HepG2 (cell line): ENCODE measurements around the gene TOP2A. TPM values are rescaled to one million over a fixed set of nuclear protein-coding genes. Genes with fewer than 3 reads are reported as not detected.
A peak's percentile ranks its signal among the peaks of the same experiment; 100 is the strongest.

Source experiments
- BCL3 ChIP-seq: sonication (generic); formaldehyde crosslinking; IDR thresholded peaks from 2 replicates; pipeline ENCODE4 v1.5.1; 2020; ENCODE audit warnings: mild to moderate bottlenecking, missing genetic modification reagents, moderate library complexity
- CEBPB ChIP-seq: IDR thresholded peaks from 2 replicates; pipeline ENCODE4 v1.6.1; 2011; ENCODE audit warnings: low read depth, low read length, improper control_type of control experiment, borderline replicate concordance
- DNMT1 ChIP-seq: sonication (generic); formaldehyde crosslinking; IDR thresholded peaks from 2 replicates; pipeline ENCODE4 v1.5.1; 2020; ENCODE audit warnings: mild to moderate bottlenecking, missing genetic modification reagents
- FOXJ3 ChIP-seq: sonication (generic); formaldehyde crosslinking; IDR thresholded peaks from 2 replicates; pipeline ENCODE4 v1.4.0; 2020; ENCODE audit warnings: missing genetic modification reagents, mild to moderate bottlenecking, borderline replicate concordance
- HCFC1 ChIP-seq: fragments of 150-350 bp; IDR thresholded peaks from 2 replicates; pipeline ENCODE4 v1.6.1; 2014; ENCODE audit warnings: low read depth, low read length
- MBD4 ChIP-seq: IDR thresholded peaks from 2 replicates; pipeline ENCODE4 v1.6.1; 2012; ENCODE audit warnings: low read length, inconsistent platforms, borderline replicate concordance
- MEF2D ChIP-seq: sonication (generic); formaldehyde crosslinking; IDR thresholded peaks from 2 replicates; pipeline ENCODE4 v1.5.1; 2020; ENCODE audit warnings: mild to moderate bottlenecking, missing genetic modification reagents
- MEIS1 ChIP-seq: sonication (generic); formaldehyde crosslinking; IDR thresholded peaks from 2 replicates; pipeline ENCODE4 v1.9.0; 2021; ENCODE audit warnings: mild to moderate bottlenecking, missing genetic modification reagents, moderate library complexity, borderline replicate concordance
- NFKBIZ ChIP-seq: IDR thresholded peaks from 2 replicates; pipeline ENCODE4 v1.6.1; 2018; ENCODE audit warnings: missing genetic modification reagents, missing compliant biosample characterization
- NFYB ChIP-seq: sonication (generic); formaldehyde crosslinking; IDR thresholded peaks from 2 replicates; pipeline ENCODE4 v1.4.0; 2020; ENCODE audit warnings: missing genetic modification reagents
- NR2C2 ChIP-seq: sonication (generic); formaldehyde crosslinking; IDR thresholded peaks from 2 replicates; pipeline ENCODE4 v1.4.0; 2020; ENCODE audit warnings: missing genetic modification reagents, mild to moderate bottlenecking, moderate library complexity, borderline replicate concordance
- ONECUT2 ChIP-seq: sonication (generic); formaldehyde crosslinking; IDR thresholded peaks from 2 replicates; pipeline ENCODE4 v1.4.0; 2020; ENCODE audit warnings: missing genetic modification reagents
- PHF21A ChIP-seq: sonication (generic); formaldehyde crosslinking; IDR thresholded peaks from 2 replicates; pipeline ENCODE4 v1.5.0; 2020; ENCODE audit warnings: mild to moderate bottlenecking, missing genetic modification reagents
- RCOR2 ChIP-seq: IDR thresholded peaks from 2 replicates; pipeline ENCODE4 v1.6.1; 2016; ENCODE audit warnings: missing biosample characterization, missing genetic modification reagents
- SMAD1 ChIP-seq: sonication (generic); formaldehyde crosslinking; IDR thresholded peaks from 2 replicates; pipeline ENCODE4 v1.4.0; 2020; ENCODE audit warnings: missing genetic modification reagents, low read depth, mild to moderate bottlenecking, borderline replicate concordance
- SNAI1 ChIP-seq: sonication (generic); formaldehyde crosslinking; IDR thresholded peaks from 2 replicates; pipeline ENCODE4 v1.5.0; 2020; ENCODE audit warnings: mild to moderate bottlenecking, missing genetic modification reagents, borderline replicate concordance
- TOE1 ChIP-seq: sonication (generic); formaldehyde crosslinking; IDR thresholded peaks from 2 replicates; pipeline ENCODE4 v1.4.0; 2020; ENCODE audit warnings: mild to moderate bottlenecking, missing genetic modification reagents
- USF2 ChIP-seq, 2 experiments: sonication (generic) in 1 of 2; formaldehyde crosslinking in 1 of 2; IDR thresholded peaks; 2 replicates each; pipeline versions ENCODE4 v1.5.1 to v1.6.1; 2011 to 2020; ENCODE audit warnings: borderline replicate concordance in 1 of 2, low read depth in 1 of 2, low read length in 1 of 2, mild to moderate bottlenecking in 1 of 2, missing genetic modification reagents in 1 of 2, moderate library complexity in 1 of 2
- XBP1 ChIP-seq: sonication (generic); formaldehyde crosslinking; IDR thresholded peaks from 2 replicates; pipeline ENCODE4 v1.5.0; 2020; ENCODE audit warnings: missing genetic modification reagents
- ZBTB25 ChIP-seq: IDR thresholded peaks from 2 replicates; pipeline ENCODE4 v1.6.1; 2018; ENCODE audit warnings: missing genetic modification reagents
- ZKSCAN1 ChIP-seq: fragments of 150-350 bp; IDR thresholded peaks from 2 replicates; pipeline ENCODE4 v1.6.1; 2014; ENCODE audit warnings: low read length
- ZNF296 ChIP-seq: sonication (generic); formaldehyde crosslinking; conservative IDR thresholded peaks from 2 replicates; pipeline ENCODE4 v1.5.0; 2020; ENCODE audit warnings: mild to moderate bottlenecking, missing genetic modification reagents
- ZNF33A ChIP-seq: sonication (generic); formaldehyde crosslinking; IDR thresholded peaks from 2 replicates; pipeline ENCODE4 v1.5.1; 2020; ENCODE audit warnings: missing genetic modification reagents, mild to moderate bottlenecking, moderate library complexity, borderline replicate concordance
- ZNF567 ChIP-seq: sonication (generic); formaldehyde crosslinking; IDR thresholded peaks from 2 replicates; pipeline ENCODE4 v1.8.1; 2023; ENCODE audit warnings: mild to moderate bottlenecking, missing genetic modification reagents, borderline replicate concordance
- ZNF710 ChIP-seq: sonication (generic); formaldehyde crosslinking; IDR thresholded peaks from 2 replicates; pipeline ENCODE4 v1.5.0; 2020; ENCODE audit warnings: mild to moderate bottlenecking, missing genetic modification reagents, borderline replicate concordance
- ZNF891 ChIP-seq: sonication (generic); formaldehyde crosslinking; IDR thresholded peaks from 2 replicates; pipeline ENCODE4 v1.5.0; 2020; ENCODE audit warnings: mild to moderate bottlenecking, missing genetic modification reagents
- ZSCAN9 ChIP-seq: IDR thresholded peaks from 2 replicates; pipeline ENCODE4 v1.6.1; 2016; ENCODE audit warnings: borderline replicate concordance
- polyA plus RNA-seq, 8 experiments: library from polyadenylated mRNA; depleted of rRNA in 3 of 8; stranded (reverse) in 7 of 8; unstranded in 1 of 8; fragments of >200 nt; fragmentation: Illumina TruSeq in 4 of 8; extraction: Trizol in 4 of 8; gene quantifications; 2 replicates each; pipeline versions ENCODE4 v1.2.1 to v1.2.3, GENCODE V29; 2011 to 2016; ENCODE audit warnings: low read depth in 4 of 8, missing spikeins in 1 of 8, mixed read lengths in 1 of 8; ENCODE audit not compliant: insufficient read depth in 1 of 8
- total RNA-seq, 5 experiments: library from RNA; depleted of rRNA; stranded (reverse); fragments of >200 nt; fragmentation: Illumina TruSeq; extraction: Trizol; gene quantifications; 2 replicates each; pipeline ENCODE4 v1.2.3, GENCODE V29; 2016; ENCODE audit warnings: low read depth in 1 of 5

The TOP2A gene
- total and polyA plus RNA-seq, 2 of the 13 experiments (the other 11 are each of a cell fraction or from before 2014, with no cell fraction given): 108 to 327 TPM

DNA sequence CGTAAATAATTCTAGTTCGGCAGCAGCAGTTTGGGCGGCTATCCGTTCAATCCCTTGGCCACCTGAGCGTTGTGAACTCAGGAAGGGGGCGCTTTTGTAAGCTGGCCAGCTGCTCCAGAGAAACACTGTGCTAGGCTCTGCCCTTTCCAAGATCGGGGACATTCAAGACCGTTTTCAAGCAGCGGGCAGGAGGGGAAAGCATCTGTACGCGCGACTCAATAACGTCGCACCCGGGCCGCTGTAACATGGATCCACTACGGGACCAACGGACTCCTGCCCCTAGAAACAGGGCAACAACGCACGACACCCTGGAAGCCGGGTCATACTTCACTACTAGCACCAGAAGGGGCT is 463 bp downstream of the TOP2A start (continued):
- TF ChIP-seq MEIS1 (CRISPR knock-in tag) (no peak), ONECUT2 (CRISPR knock-in tag) (no peak), ZNF891 (CRISPR knock-in tag) (no peak), SNAI1 (no peak), MBD4 (no peak), TOE1 (CRISPR knock-in tag) (no peak), HCFC1 (no peak), ZNF567 (CRISPR knock-in tag) (no peak), ZNF33A (CRISPR knock-in tag) (no peak), ZSCAN9 (no peak), PHF21A (CRISPR knock-in tag) (peak; percentile 16; the same call in 1 of the 2 replicates), DNMT1 (CRISPR knock-in tag) (no peak), USF2 (IDR thresholded peaks at IDR 0.05; ENCODE audit: low read depth, low read length) (no peak), USF2 (CRISPR knock-in tag; IDR thresholded peaks at IDR 0.05; ENCODE audit: borderline replicate concordance) (no peak), ZNF710 (CRISPR knock-in tag) (no peak), NFKBIZ (CRISPR knock-in tag) (no peak), NFYB (CRISPR knock-in tag) (no peak), ZBTB25 (no peak), FOXJ3 (no peak), RCOR2 (no peak), ZKSCAN1 (no peak), SMAD1 (CRISPR knock-in tag) (no peak), BCL3 (CRISPR knock-in tag) (no peak), ZNF296 (CRISPR knock-in tag) (no peak), NR2C2 (CRISPR knock-in tag) (no peak; the same call in 1 of the 2 replicates), XBP1 (CRISPR knock-in tag) (no peak), MEF2D (CRISPR knock-in tag) (no peak), CEBPB (no peak)
